ENCODE data around the gene PAPLN. TPM values are rescaled to one million over a fixed set of nuclear protein-coding genes. Genes with fewer than 3 reads are reported as not detected.

PAPLN gene
- total RNA-seq, 1 experiment from 2014 or later = 9.6 TPM

DNA sequence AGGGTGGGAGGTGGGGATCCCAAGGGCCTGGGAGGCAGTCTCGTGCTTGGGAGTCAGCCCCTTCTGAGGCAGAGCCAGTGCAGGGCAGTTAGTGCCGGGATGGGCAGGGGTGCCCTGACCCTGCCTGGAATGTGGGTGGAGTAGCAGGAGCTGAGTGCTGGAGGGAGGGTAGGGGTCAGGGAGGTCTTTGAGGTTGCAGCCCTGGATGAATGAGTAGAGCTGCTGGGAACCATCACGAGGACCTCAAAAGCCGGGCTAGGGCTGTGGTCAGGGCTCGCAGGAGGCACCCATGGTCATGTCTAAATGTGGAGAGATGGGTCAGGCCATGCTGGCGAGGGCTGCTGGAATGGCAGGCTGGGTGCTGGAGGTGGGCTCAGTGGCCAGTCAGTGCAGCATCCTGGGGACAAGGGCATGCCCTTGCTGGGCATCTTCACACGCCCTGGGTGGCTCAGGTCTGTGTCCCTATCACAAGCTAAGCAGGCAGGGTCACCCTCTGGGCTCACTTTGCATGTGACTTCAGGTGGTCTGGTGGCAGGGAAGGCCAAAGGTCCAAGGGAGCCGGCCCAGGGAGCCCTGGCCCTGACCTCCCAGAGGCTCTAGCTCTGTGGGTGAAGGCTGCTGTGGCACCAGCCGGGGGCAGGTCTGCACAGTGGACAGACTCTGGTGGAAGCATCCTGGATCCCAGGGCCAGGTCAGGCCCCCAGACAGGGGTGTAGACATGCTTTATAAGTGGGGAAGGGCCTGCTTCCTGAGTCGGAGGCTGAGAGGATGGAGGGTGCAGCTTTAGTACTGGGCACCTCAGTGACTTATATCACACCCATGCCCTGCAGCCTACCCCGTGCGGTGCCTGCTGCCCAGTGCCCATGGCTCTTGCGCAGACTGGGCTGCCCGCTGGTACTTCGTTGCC is 24.5 kb downstream of the PAPLN start:
- H2AFZ ChIP-seq (ENCODE audit: low read depth, low read length, poor library complexity, severe bottlenecking) = no peak overlapping the region
- ChIA-PET POLR2A (no interaction called here), RAD21 (ENCODE audit: low non-redundant PET in 1 of 2, low total read pairs in 2 of 2, uncharacterized antibody in 2 of 2, unreplicated experiment in 2 of 2) (no interaction called here), CTCF (no interaction called here)
- DNase-seq (ENCODE audit: low read depth, low spot score) (no peak), ATAC-seq (no peak)
- no peak overlapping the region for H3K9ac ChIP-seq (ENCODE audit: low read length)
- no peak overlapping the region for H3K4me3 ChIP-seq (replicated peaks in 1 of 2; ENCODE audit: low read depth in 1 of 2, low read length in 2 of 2)
- H3K4me1 ChIP-seq (ENCODE audit: control insufficient read depth in 1 of 2, insufficient read depth in 2 of 2, low read length in 2 of 2) = no peaks in the 10 kb centered on the region
- H4K20me1 ChIP-seq (ENCODE audit: insufficient read depth) = no peaks in the 10 kb centered on the region
- no peaks in the 10 kb centered on the region for H3K36me3 ChIP-seq (ENCODE audit: control insufficient read depth in 1 of 2, insufficient read depth in 2 of 2, low read length in 2 of 2)
- intact Hi-C loops (cut with micrococcal nuclease) = no loop called here
- no peaks in the 10 kb centered on the region for H3K79me2 ChIP-seq (ENCODE audit: insufficient read depth, low read length)
- BruUV-seq (replicated peaks) = no TSS peak
- H3K4me2 ChIP-seq (ENCODE audit: low read length) = no peak overlapping the region
- TF ChIP-seq JUND (IDR thresholded peaks at IDR 0.05) (no peak), POLR2AphosphoS5 (IDR thresholded peaks at IDR 0.05; ENCODE audit: low read depth, low read length) (no peak), ATF3 (IDR thresholded peaks at IDR 0.05) (no peak), FOSL1 (IDR thresholded peaks at IDR 0.05; ENCODE audit: low read depth) (no peak), CBX3 (IDR thresholded peaks at IDR 0.05; ENCODE audit: low read depth) (no peak), EGR1 (IDR thresholded peaks at IDR 0.05; ENCODE audit: low read depth) (no peak), ZNF274 (IDR thresholded peaks at IDR 0.05; ENCODE audit: low read depth, low read length) (no peak), CTCF (IDR thresholded peaks at IDR 0.05 in 2 of 3, conservative IDR thresholded peaks at IDR 0.05 in 1 of 3; ENCODE audit: borderline replicate concordance in 1 of 3, insufficient read depth in 1 of 3, low read depth in 2 of 3, low read length in 2 of 3) (no peak), EZH2phosphoT487 (IDR thresholded peaks at IDR 0.05; ENCODE audit: borderline replicate concordance) (no peak), YY1 (IDR thresholded peaks at IDR 0.05; ENCODE audit: extremely low read depth, insufficient replicate concordance, low read depth, low read length) (no peak), ELF1 (IDR thresholded peaks at IDR 0.05; ENCODE audit: borderline replicate concordance, low read depth) (no peak), RAD21 (IDR thresholded peaks at IDR 0.05; ENCODE audit: low read depth) (no peak), SIN3A (IDR thresholded peaks at IDR 0.05; ENCODE audit: low read depth) (no peak), CEBPB (IDR thresholded peaks at IDR 0.05; ENCODE audit: low read depth) (no peak)
- TF ChIP-seq, protein P1, sequence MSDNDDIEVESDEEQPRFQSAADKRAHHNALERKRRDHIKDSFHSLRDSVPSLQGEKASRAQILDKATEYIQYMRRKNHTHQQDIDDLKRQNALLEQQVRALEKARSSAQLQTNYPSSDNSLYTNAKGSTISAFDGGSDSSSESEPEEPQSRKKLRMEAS (IDR thresholded peaks at IDR 0.05) = no peak
- TF ChIP-seq, protein P2, sequence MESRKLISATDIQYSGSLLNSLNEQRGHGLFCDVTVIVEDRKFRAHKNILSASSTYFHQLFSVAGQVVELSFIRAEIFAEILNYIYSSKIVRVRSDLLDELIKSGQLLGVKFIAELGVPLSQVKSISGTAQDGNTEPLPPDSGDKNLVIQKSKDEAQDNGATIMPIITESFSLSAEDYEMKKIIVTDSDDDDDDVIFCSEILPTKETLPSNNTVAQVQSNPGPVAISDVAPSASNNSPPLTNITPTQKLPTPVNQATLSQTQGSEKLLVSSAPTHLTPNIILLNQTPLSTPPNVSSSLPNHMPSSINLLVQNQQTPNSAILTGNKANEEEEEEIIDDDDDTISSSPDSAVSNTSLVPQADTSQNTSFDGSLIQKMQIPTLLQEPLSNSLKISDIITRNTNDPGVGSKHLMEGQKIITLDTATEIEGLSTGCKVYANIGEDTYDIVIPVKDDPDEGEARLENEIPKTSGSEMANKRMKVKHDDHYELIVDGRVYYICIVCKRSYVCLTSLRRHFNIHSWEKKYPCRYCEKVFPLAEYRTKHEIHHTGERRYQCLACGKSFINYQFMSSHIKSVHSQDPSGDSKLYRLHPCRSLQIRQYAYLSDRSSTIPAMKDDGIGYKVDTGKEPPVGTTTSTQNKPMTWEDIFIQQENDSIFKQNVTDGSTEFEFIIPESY (IDR thresholded peaks at IDR 0.05; ENCODE audit: extremely low read depth, insufficient replicate concordance, low read length) = no peak
- no peaks in the 10 kb centered on the region for H3K9me2 ChIP-seq (ENCODE audit: insufficient read depth)
- H3K9me3 ChIP-seq (ENCODE audit: control insufficient read depth in 1 of 2, insufficient read depth in 1 of 2, low read depth in 1 of 2, low read length in 2 of 2) = no peaks in the 10 kb centered on the region
- H3K27ac ChIP-seq (ENCODE audit: low read depth, low read length) = no peak overlapping the region
- no peaks in the 10 kb centered on the region for H3K27me3 ChIP-seq (ENCODE audit: insufficient read depth, low read length)
